ENCODE measurements around the gene ATP5PD. TPM values are rescaled to one million over a fixed set of nuclear protein-coding genes. Genes with fewer than 3 reads are reported as not detected.

The ATP5PD gene
- total and polyA plus RNA-seq, 2 of the 13 experiments (the other 11 are each of a cell fraction or from before 2014, with no cell fraction given) = 158 to 428 TPM

GRCh38 chr17:75060434-75061054, 13.8 kb upstream of the ATP5PD start:
- no peak overlapping the region for H3K9ac ChIP-seq (ENCODE audit: insufficient read depth, low read depth, low read length)
- no peaks in the 10 kb centered on the region for H3K9me3 ChIP-seq (ENCODE audit: low read length)
- in situ Hi-C loops (cut with HindIII; ENCODE audit: extremely low pct_ligation_motif_present, low pct_unique_long_range_greater_than_20kb) (no loop called here), intact Hi-C loops (cut with micrococcal nuclease; ENCODE audit: unreplicated experiment) (no loop called here)
- 98% methylated on average over 26 of the region's 26 CpGs for WGBS (ENCODE audit: low lambda C conversion rate)
- H2AFZ ChIP-seq (ENCODE audit: low read length) = no peak overlapping the region
- H3K36me3 ChIP-seq (replicated peaks in 1 of 2; ENCODE audit: control insufficient read depth in 1 of 2, insufficient read depth in 2 of 2, low read length in 2 of 2) = peaks cover 27 to 61% of the 10 kb centered on the region in 2 experiments
- FAIRE-seq = no peak
- no peak overlapping the region for H3K4me3 ChIP-seq (replicated peaks in 1 of 3; ENCODE audit: insufficient read depth in 1 of 3, low read depth in 2 of 3, low read length in 3 of 3)
- BruUV-seq (replicated peaks) = no TSS peak
- no peaks in the 10 kb centered on the region for H4K20me1 ChIP-seq (ENCODE audit: insufficient read depth, low read length)
- no peak overlapping the region for H3K27ac ChIP-seq (ENCODE audit: extremely low read length, insufficient read depth, low read length)
- no peaks in the 10 kb centered on the region for H3K79me2 ChIP-seq (ENCODE audit: insufficient read depth, low read length)
- H3K4me2 ChIP-seq (ENCODE audit: low read depth, low read length) = no peak overlapping the region
- ChIA-PET CTCF (ENCODE audit: low intra/inter-chr PET ratio, low total read pairs) (interaction anchor here (1.4 to 1.9 kb wide), 2 partner anchors 45 to 70 kb away, joined by 5 to 6 read pairs; no protein-coding TSS in a partner anchor), POLR2A (interaction anchor here (0.7 to 1.6 kb wide), 9 partner anchors 17 to 141 kb away, joined by 3 to 5 read pairs (median 3); partner anchors contain the start of genes ARMC7 and NT5C)
- H3K4me1 ChIP-seq (ENCODE audit: insufficient read depth, low read length) = peaks cover 10% of the 10 kb centered on the region; the same call in 1 of the 2 replicates
- DNase-seq (ENCODE audit: low spot score) = no peak
- no peak for ATAC-seq
- no peaks in the 10 kb centered on the region for H3K27me3 ChIP-seq (ENCODE audit: control insufficient read depth in 1 of 2, insufficient read depth in 2 of 2, low read length in 2 of 2)
- TF ChIP-seq HNRNPLL (IDR thresholded peaks at IDR 0.05; ENCODE audit: low read depth, low read length, poor library complexity, severe bottlenecking) (no peak), CCDC6 (CRISPR knock-in tag; IDR thresholded peaks at IDR 0.05) (no peak), ZEB1 (IDR thresholded peaks at IDR 0.05; ENCODE audit: insufficient replicate concordance, low read depth) (no peak), TCF7L2 (IDR thresholded peaks at IDR 0.05; ENCODE audit: low read depth, low read length) (no peak), AGO2 (optimal IDR thresholded peaks at IDR 0.05; ENCODE audit: low read depth, low read length) (peak; percentile 58), ZBTB1 (CRISPR knock-in tag; IDR thresholded peaks at IDR 0.05; ENCODE audit: borderline replicate concordance) (no peak), ZNF580 (CRISPR knock-in tag; IDR thresholded peaks at IDR 0.05; ENCODE audit: borderline replicate concordance, low read depth) (no peak), ZNF83 (CRISPR knock-in tag; IDR thresholded peaks at IDR 0.05; ENCODE audit: borderline replicate concordance) (no peak)
- TF ChIP-seq, protein P1, sequence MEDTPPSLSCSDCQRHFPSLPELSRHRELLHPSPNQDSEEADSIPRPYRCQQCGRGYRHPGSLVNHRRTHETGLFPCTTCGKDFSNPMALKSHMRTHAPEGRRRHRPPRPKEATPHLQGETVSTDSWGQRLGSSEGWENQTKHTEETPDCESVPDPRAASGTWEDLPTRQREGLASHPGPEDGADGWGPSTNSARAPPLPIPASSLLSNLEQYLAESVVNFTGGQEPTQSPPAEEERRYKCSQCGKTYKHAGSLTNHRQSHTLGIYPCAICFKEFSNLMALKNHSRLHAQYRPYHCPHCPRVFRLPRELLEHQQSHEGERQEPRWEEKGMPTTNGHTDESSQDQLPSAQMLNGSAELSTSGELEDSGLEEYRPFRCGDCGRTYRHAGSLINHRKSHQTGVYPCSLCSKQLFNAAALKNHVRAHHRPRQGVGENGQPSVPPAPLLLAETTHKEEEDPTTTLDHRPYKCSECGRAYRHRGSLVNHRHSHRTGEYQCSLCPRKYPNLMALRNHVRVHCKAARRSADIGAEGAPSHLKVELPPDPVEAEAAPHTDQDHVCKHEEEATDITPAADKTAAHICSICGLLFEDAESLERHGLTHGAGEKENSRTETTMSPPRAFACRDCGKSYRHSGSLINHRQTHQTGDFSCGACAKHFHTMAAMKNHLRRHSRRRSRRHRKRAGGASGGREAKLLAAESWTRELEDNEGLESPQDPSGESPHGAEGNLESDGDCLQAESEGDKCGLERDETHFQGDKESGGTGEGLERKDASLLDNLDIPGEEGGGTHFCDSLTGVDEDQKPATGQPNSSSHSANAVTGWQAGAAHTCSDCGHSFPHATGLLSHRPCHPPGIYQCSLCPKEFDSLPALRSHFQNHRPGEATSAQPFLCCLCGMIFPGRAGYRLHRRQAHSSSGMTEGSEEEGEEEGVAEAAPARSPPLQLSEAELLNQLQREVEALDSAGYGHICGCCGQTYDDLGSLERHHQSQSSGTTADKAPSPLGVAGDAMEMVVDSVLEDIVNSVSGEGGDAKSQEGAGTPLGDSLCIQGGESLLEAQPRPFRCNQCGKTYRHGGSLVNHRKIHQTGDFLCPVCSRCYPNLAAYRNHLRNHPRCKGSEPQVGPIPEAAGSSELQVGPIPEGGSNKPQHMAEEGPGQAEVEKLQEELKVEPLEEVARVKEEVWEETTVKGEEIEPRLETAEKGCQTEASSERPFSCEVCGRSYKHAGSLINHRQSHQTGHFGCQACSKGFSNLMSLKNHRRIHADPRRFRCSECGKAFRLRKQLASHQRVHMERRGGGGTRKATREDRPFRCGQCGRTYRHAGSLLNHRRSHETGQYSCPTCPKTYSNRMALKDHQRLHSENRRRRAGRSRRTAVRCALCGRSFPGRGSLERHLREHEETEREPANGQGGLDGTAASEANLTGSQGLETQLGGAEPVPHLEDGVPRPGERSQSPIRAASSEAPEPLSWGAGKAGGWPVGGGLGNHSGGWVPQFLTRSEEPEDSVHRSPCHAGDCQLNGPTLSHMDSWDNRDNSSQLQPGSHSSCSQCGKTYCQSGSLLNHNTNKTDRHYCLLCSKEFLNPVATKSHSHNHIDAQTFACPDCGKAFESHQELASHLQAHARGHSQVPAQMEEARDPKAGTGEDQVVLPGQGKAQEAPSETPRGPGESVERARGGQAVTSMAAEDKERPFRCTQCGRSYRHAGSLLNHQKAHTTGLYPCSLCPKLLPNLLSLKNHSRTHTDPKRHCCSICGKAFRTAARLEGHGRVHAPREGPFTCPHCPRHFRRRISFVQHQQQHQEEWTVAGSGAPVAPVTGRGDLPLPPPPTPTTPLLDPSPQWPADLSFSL (CRISPR knock-in tag; IDR thresholded peaks at IDR 0.05) = no peak
- TF ChIP-seq, protein P2, sequence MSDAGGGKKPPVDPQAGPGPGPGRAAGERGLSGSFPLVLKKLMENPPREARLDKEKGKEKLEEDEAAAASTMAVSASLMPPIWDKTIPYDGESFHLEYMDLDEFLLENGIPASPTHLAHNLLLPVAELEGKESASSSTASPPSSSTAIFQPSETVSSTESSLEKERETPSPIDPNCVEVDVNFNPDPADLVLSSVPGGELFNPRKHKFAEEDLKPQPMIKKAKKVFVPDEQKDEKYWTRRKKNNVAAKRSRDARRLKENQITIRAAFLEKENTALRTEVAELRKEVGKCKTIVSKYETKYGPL (CRISPR knock-in tag; IDR thresholded peaks at IDR 0.05) = no peak
- TF ChIP-seq, protein P3, sequence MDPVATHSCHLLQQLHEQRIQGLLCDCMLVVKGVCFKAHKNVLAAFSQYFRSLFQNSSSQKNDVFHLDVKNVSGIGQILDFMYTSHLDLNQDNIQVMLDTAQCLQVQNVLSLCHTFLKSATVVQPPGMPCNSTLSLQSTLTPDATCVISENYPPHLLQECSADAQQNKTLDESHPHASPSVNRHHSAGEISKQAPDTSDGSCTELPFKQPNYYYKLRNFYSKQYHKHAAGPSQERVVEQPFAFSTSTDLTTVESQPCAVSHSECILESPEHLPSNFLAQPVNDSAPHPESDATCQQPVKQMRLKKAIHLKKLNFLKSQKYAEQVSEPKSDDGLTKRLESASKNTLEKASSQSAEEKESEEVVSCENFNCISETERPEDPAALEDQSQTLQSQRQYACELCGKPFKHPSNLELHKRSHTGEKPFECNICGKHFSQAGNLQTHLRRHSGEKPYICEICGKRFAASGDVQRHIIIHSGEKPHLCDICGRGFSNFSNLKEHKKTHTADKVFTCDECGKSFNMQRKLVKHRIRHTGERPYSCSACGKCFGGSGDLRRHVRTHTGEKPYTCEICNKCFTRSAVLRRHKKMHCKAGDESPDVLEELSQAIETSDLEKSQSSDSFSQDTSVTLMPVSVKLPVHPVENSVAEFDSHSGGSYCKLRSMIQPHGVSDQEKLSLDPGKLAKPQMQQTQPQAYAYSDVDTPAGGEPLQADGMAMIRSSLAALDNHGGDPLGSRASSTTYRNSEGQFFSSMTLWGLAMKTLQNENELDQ (CRISPR knock-in tag; IDR thresholded peaks at IDR 0.05; ENCODE audit: borderline replicate concordance) = no peak
- TF ChIP-seq, protein P4, sequence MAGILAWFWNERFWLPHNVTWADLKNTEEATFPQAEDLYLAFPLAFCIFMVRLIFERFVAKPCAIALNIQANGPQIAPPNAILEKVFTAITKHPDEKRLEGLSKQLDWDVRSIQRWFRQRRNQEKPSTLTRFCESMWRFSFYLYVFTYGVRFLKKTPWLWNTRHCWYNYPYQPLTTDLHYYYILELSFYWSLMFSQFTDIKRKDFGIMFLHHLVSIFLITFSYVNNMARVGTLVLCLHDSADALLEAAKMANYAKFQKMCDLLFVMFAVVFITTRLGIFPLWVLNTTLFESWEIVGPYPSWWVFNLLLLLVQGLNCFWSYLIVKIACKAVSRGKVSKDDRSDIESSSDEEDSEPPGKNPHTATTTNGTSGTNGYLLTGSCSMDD (CRISPR knock-in tag; IDR thresholded peaks at IDR 0.05) = no peak
